Activated B cell treated with CpG ODN at 0.5 μM for 24 hours (primary cell): ENCODE results near the gene RGMA. TPM values are rescaled to one million over a fixed set of nuclear protein-coding genes. Genes with fewer than 3 reads are reported as not detected.
"Not testable (repeated sequence)": the region's sequence is repeated elsewhere in the genome, so short reads cannot be mapped to it uniquely, and the experiment has no call there.

Experiments
- ATAC-seq: fragments of 200-7000 bp; cut with Tn5 transposase; one replicate; pipeline ENCODE4 v1.10.0; 2021; ENCODE audit warnings: low read depth, mild to moderate bottlenecking, moderate library complexity
- CTCF ChIA-PET: fragments of 350-600 bp; sonication (Branson Sonifier 250); formaldehyde crosslinking; loops from one replicate; lab custom pipeline; 2021; ENCODE audit warnings: antibody characterized with exemption; lab: Charles Lee
- POLR2A ChIA-PET: fragments of 350-600 bp; sonication (Branson Sonifier 250); formaldehyde crosslinking; loops from one replicate; lab custom pipeline; 2021; ENCODE audit warnings: antibody characterized with exemption; lab: Charles Lee
- DNase-seq: peaks from one replicate; pipeline ENCODE4 v3.0.0; 2022
- H3K27ac Mint-ChIP-seq: one replicate; pipeline ENCODE4 v1.8.0; 2020; ENCODE audit warnings: mixed read lengths
- H3K27me3 Mint-ChIP-seq: one replicate; pipeline ENCODE4 v1.8.0; 2021; ENCODE audit warnings: mixed read lengths
- H3K36me3 Mint-ChIP-seq: one replicate; pipeline ENCODE4 v1.8.0; 2021; ENCODE audit warnings: low read depth, mixed read lengths
- H3K4me1 Mint-ChIP-seq: one replicate; pipeline ENCODE4 v1.8.0; 2021; ENCODE audit warnings: mixed read lengths
- H3K4me3 Mint-ChIP-seq: one replicate; pipeline ENCODE4 v1.8.0; 2020; ENCODE audit warnings: mild to moderate bottlenecking, mixed read lengths
- H3K9me3 Mint-ChIP-seq: one replicate; pipeline ENCODE4 v1.8.0; 2020; ENCODE audit warnings: mixed read lengths
- CTCF ChIP-seq: fragments of 200-600 bp; IDR thresholded peaks from one replicate; pipeline ENCODE4 v1.8.0; 2022; ENCODE audit warnings: antibody characterized with exemption, mild to moderate bottlenecking
- intact Hi-C: fragments of 100-400 bp; cut with micrococcal nuclease; formaldehyde crosslinking; loops from one replicate; pipeline ENCODE4 v1.15.1; 2024
- total RNA-seq: library from RNA; stranded (reverse); gene quantifications from 2 replicates; pipeline ENCODE4 v1.2.3, GENCODE V29; 2022

Gene RGMA
- total RNA-seq, 1 donor from 2014 or later = not detected

GRCh38 chr15:93040288-93041158 lies 48.5 kb downstream of the RGMA start:
- POLR2A ChIA-PET = no interaction called here
- intact Hi-C loops = no loop called here
- TF ChIP-seq CTCF = no peak
- Mint-ChIP-seq H3K4me1 (peaks cover 2% of the 10 kb centered on the region), H3K9me3 (no peaks in the 10 kb centered on the region), H3K27me3 (peaks cover 3% of the 10 kb centered on the region), H3K27ac (no peak overlapping the region), H3K36me3 (no peaks in the 10 kb centered on the region), H3K4me3 (no peak overlapping the region)
- CTCF ChIA-PET = no interaction called here
- DNase-seq (no peak), ATAC-seq (no peak)

- H3K9me3 Mint-ChIP-seq, DNase-seq, CTCF ChIA-PET, ATAC-seq, H3K27me3 Mint-ChIP-seq, H3K4me3 Mint-ChIP-seq, POLR2A ChIA-PET, H3K4me1 Mint-ChIP-seq, H3K27ac Mint-ChIP-seq, H3K36me3 Mint-ChIP-seq: not testable (repeated sequence)
- intact Hi-C loops = loop anchor here (10.0 kb wide), 1 partner anchor 1285 kb away; no protein-coding TSS in a partner anchor
Observed at GRCh38 chr15:93039562-93040287, 49.3 kb downstream of the RGMA start.

- no peak for TF ChIP-seq CTCF
- no peaks in the 10 kb centered on the region for H3K36me3 Mint-ChIP-seq
- ChIA-PET CTCF (interaction anchor here (1.4 kb wide), 1 partner anchor 22 kb away, joined by 3 read pairs; no protein-coding TSS in a partner anchor), POLR2A (no interaction called here)
- intact Hi-C loops = loop anchor here (2.0 to 10.0 kb wide), 2 partner anchors 17 to 1287 kb away; no protein-coding TSS in a partner anchor
- ATAC-seq (no peak), DNase-seq (no peak)
- H3K27me3 Mint-ChIP-seq = peaks cover 3% of the 10 kb centered on the region
- no peaks in the 10 kb centered on the region for H3K9me3 Mint-ChIP-seq
- no peak overlapping the region for H3K27ac Mint-ChIP-seq
- no peak overlapping the region for H3K4me3 Mint-ChIP-seq
- peaks cover 2% of the 10 kb centered on the region for H3K4me1 Mint-ChIP-seq
Observed at GRCh38 chr15:93037820-93038705, 50.9 kb downstream of the RGMA start.

- Mint-ChIP-seq H3K4me1 (peaks cover 2% of the 10 kb centered on the region), H3K4me3 (no peak overlapping the region), H3K27me3 (peaks cover 3% of the 10 kb centered on the region), H3K36me3 (no peaks in the 10 kb centered on the region), H3K27ac (no peak overlapping the region), H3K9me3 (no peaks in the 10 kb centered on the region)
- ChIA-PET POLR2A (no interaction called here), CTCF (interaction anchor here (1.4 kb wide), 1 partner anchor 23 kb away, joined by 3 read pairs; no protein-coding TSS in a partner anchor)
- DNase-seq (no peak), ATAC-seq (no peak)
- no peak for TF ChIP-seq CTCF
- intact Hi-C loops = loop anchor here (2.0 to 10.0 kb wide), 2 partner anchors 16 to 1288 kb away; no protein-coding TSS in a partner anchor
Observed at GRCh38 chr15:93036951-93037819, 51.8 kb downstream of the RGMA start.
